Mucosa of rectum (tissue), 2 donors: ENCODE results near the gene CASKIN1.

Source experiments
- H3K27ac ChIP-seq, 2 donors: one replicate each; pipeline ENCODE4 v1.7.0; 2013; ENCODE audit warnings: inconsistent platforms in 2 of 2, low read depth in 2 of 2, low read length in 2 of 2
- H3K27me3 ChIP-seq, 2 donors: one replicate each; pipeline ENCODE4 v1.7.0; 2013; ENCODE audit warnings: low read length in 2 of 2; ENCODE audit not compliant: control insufficient read depth in 2 of 2, insufficient read depth in 2 of 2
- H3K36me3 ChIP-seq, 2 donors: one replicate each; pipeline ENCODE4 v1.7.0; 2013; ENCODE audit warnings: low read length in 2 of 2; ENCODE audit not compliant: control insufficient read depth in 2 of 2, insufficient read depth in 2 of 2
- H3K4me1 ChIP-seq, 2 donors: one replicate each; pipeline ENCODE4 v1.7.0; 2013; ENCODE audit warnings: low read length in 2 of 2, mild to moderate bottlenecking in 1 of 2; ENCODE audit not compliant: control insufficient read depth in 2 of 2, insufficient read depth in 2 of 2
- H3K4me3 ChIP-seq, 2 donors: one replicate each; pipeline ENCODE4 v1.7.0; 2013; ENCODE audit warnings: low read length in 2 of 2
- H3K9ac ChIP-seq, 2 donors: one replicate each; pipeline ENCODE4 v1.7.0; 2013; ENCODE audit warnings: low read length in 2 of 2, low read depth in 1 of 2, mild to moderate bottlenecking in 1 of 2
- H3K9me3 ChIP-seq, 2 donors: one replicate each; pipeline ENCODE4 v1.7.0; 2013; ENCODE audit warnings: low read length in 2 of 2; ENCODE audit not compliant: control insufficient read depth in 2 of 2
- donor health status: healthy.
- donor health status: Normal muscosa, but diverticular disease.

Gene CASKIN1

GRCh38 chr16:2210009-2210332 is 13.6 kb upstream of the CASKIN1 start:
- Histone ChIP-seq H3K9me3 (no peaks in the 10 kb centered on the region), H3K4me1 (peaks cover 26 to 29% of the 10 kb centered on the region in 2 donors), H3K36me3 (peaks cover 11 to 19% of the 10 kb centered on the region in 2 donors), H3K4me3 (no peak overlapping the region), H3K27ac (no peak overlapping the region), H3K27me3 (no peaks in the 10 kb centered on the region), H3K9ac (no peak overlapping the region)

- Histone ChIP-seq H3K9ac (no peak overlapping the region), H3K4me1 (peaks cover 31 to 32% of the 10 kb centered on the region in 2 donors), H3K27ac (no peak overlapping the region), H3K27me3 (no peaks in the 10 kb centered on the region), H3K4me3 (no peak overlapping the region), H3K36me3 (peaks cover 11 to 19% of the 10 kb centered on the region in 2 donors), H3K9me3 (no peaks in the 10 kb centered on the region)
These were observed 13.0 kb upstream of the CASKIN1 start for GRCh38 chr16:2209258-2210008.

DNA sequence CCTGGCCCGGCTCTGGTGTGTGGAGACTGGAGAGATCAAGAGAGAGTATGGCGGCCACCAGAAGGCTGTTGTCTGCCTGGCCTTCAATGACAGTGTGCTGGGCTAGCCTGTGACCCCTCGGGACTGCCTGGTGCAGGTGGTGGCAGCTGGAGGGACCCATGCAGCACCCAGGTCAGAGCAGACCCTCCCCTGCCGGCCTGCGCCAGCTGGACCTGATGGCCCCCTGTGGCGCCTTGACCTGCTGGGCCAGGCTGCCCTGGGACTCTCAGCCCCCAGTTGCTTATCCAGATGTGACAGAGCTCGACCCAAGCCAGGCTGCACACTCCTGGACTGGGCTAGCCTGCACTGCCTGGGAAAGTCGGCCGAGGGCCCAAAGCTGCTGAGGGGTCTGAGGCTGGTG is 12.4 kb upstream of the CASKIN1 start:
- Histone ChIP-seq H3K4me3 (no peak overlapping the region), H3K4me1 (peaks cover 31% of the 10 kb centered on the region in 2 donors), H3K36me3 (peaks cover 11 to 19% of the 10 kb centered on the region in 2 donors), H3K9ac (no peak overlapping the region), H3K9me3 (no peaks in the 10 kb centered on the region), H3K27me3 (no peaks in the 10 kb centered on the region), H3K27ac (no peak overlapping the region)

DNA sequence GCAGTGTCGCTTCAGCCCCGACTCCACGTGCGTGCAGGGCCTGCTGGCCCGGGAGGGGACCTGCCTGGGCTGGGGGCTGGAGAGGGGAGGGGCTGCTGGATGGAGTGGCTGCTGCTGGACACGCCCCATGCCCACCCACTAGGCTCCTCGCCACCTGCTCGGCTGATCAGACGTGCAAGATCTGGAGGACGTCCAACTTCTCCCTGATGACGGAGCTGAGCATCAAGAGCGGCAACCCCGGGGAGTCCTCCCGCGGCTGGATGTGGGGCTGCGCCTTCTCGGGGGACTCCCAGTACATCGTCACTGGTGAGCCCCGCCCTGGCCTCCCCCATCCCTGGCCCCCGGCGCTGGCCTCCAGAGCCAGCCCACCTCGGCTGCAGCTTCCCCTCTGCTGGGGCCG is 11.9 kb upstream of the CASKIN1 start:
- Histone ChIP-seq H3K9me3 (no peaks in the 10 kb centered on the region), H3K27me3 (no peaks in the 10 kb centered on the region), H3K9ac (no peak overlapping the region), H3K4me3 (no peak overlapping the region), H3K36me3 (peaks cover 11 to 19% of the 10 kb centered on the region in 2 donors), H3K27ac (no peak overlapping the region), H3K4me1 (peaks cover 26% of the 10 kb centered on the region in 2 donors)

- peaks cover 11 to 19% of the 10 kb centered on the region in 2 donors for H3K36me3 ChIP-seq
- H3K4me3 ChIP-seq, result no peak overlapping the region
- H3K9me3 ChIP-seq, result no peaks in the 10 kb centered on the region
- no peak overlapping the region for H3K27ac ChIP-seq
- H3K4me1 ChIP-seq, result peaks cover 22% of the 10 kb centered on the region in 2 donors
- no peaks in the 10 kb centered on the region for H3K27me3 ChIP-seq
- no peak overlapping the region for H3K9ac ChIP-seq
These were observed 11.5 kb upstream of the CASKIN1 start for GRCh38 chr16:2207872-2208271.

- H3K27me3 ChIP-seq, result no peaks in the 10 kb centered on the region
- H3K9me3 ChIP-seq, result no peaks in the 10 kb centered on the region
- no peak overlapping the region for H3K27ac ChIP-seq
- no peak overlapping the region for H3K4me3 ChIP-seq
- peaks cover 13% of the 10 kb centered on the region in 2 donors for H3K4me1 ChIP-seq
- H3K9ac ChIP-seq, result no peak overlapping the region
- H3K36me3 ChIP-seq, result peaks cover 11 to 17% of the 10 kb centered on the region in 2 donors
These were observed 10.5 kb upstream of the CASKIN1 start for GRCh38 chr16:2206780-2207433.

GRCh38 chr16:2206420-2206779 is 10.0 kb upstream of the CASKIN1 start:
- Histone ChIP-seq H3K4me3 (peak overlapping the region; percentile 90 to 100), H3K9ac (peak overlapping the region in 1 of 2 donors; percentile 97), H3K27ac (no peak overlapping the region), H3K4me1 (peaks cover 12 to 13% of the 10 kb centered on the region in 2 donors), H3K27me3 (no peaks in the 10 kb centered on the region), H3K9me3 (no peaks in the 10 kb centered on the region), H3K36me3 (peaks cover 11 to 17% of the 10 kb centered on the region in 2 donors)

DNA sequence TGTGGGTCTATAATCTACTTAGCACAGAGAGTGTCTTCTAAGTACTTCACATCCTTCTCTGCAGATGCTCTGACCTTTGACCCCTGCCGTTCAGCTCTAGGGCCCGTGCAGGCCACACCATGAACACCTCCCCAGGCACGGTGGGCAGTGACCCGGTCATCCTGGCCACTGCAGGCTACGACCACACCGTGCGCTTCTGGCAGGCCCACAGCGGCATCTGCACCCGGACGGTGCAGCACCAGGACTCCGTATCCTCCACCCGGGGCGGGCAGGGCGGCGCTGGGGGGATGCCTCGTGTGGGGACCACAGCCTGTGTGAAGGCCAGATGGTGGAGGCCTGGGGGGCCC is 9.5 kb upstream of the CASKIN1 start:
- Histone ChIP-seq H3K4me1 (peaks cover 12 to 13% of the 10 kb centered on the region in 2 donors), H3K9me3 (no peaks in the 10 kb centered on the region), H3K27ac (peak overlapping the region; percentile 95 to 97), H3K36me3 (peaks cover 11 to 17% of the 10 kb centered on the region in 2 donors), H3K27me3 (no peaks in the 10 kb centered on the region), H3K9ac (peak overlapping the region; percentile 87 to 97), H3K4me3 (peak overlapping the region; percentile 90 to 100)

DNA sequence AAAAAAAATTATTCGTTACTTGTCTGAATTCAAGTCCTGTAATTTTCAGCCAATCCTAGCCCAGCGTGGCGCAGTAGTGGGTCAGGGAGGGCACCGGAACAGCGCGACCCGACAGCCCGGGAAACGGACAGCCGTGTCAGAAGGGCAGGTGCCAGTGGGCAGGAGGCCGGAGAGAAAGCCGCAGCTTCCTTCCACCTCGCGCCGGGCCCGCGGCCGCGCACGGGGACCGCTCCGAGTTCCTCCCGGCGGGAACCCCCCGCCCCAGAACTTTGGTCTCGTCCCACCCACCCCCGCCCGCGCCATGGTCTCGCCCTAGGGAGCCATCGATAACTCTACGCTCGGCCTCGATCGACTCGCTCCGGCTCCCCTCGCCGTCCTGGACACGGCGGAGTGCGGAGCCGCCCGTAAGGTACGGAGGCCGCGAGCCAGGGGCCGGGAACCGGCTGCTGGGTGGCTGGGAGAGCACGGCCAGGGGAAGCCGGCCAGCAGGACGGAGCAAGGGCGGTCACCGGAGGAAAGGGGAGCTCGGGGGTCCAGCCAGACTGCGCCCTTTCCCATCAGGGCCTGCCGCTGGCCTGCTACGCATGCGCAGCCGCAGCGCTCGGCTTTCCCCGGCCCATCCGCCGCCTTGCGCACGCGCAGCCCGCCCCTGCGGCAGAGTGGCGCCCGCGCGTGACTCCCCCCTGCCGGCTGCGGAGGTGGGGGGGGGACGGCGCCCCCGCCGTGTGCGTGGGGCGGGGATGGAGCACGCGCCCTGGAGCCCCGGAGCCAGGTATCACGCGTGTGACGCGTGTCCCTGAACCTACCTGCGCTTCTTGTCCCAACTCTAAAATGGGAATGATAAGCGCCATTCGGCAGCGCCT is 8.9 kb upstream of the CASKIN1 start, which contains the start of gene MLST8:
TSS of gene MLST8 (plus strand) at position 351 of the 863 bp plus-strand sequence. CDS start 632 bp downstream, outside the sequence.
- Histone ChIP-seq H3K9me3 (no peaks in the 10 kb centered on the region), H3K27me3 (no peaks in the 10 kb centered on the region), H3K4me1 (peaks cover 12 to 13% of the 10 kb centered on the region in 2 donors), H3K4me3 (peak within 1 kb of the TSS; percentile 90 to 100), H3K36me3 (peaks cover 11 to 17% of the 10 kb centered on the region in 2 donors), H3K27ac (peak within 1 kb of the TSS; percentile 95 to 97), H3K9ac (peak within 1 kb of the TSS; percentile 87 to 97)
